Measurements from ENCODE around the gene POC1A.

The POC1A gene

DNA sequence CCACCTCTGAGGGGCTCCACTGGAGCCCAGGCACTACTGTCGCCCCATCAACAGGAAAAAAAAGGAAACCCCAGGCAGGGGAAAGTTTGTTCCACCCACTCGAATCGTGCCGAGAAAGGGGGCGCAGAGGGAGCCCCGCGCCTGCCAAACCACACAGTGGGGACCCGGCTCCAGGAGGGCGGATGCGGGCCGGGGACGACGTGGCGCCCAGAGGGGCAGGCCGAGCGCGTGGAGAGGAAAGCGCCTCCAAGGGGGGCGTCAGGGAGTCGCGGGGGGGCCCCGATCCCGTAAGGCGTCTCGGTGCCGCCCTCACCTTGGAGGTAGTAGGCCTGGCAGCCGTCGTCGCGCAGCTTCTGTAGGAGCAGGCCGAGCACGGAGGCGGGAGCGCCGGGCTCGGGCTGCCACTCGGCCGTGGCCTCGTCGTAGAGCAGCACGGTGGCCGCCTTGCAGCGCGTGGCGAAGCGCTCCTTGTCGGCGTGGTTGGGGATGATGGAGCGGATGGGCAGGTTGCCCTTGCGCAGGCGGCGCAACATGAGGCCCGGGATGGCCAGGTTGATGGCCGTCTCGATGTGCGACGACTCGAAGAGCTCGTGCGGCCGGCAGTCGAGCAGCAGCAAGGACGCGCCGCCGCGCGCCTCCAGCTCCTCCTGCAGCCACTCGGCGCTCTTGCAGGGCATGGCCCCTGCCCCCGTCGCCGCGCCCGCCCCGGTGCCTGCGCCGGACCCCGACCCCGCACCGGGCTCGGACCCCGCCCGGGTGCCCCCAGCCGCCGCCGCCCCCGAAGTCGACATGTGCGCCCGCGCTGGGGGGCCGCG lies 98.5 kb downstream of the POC1A start:
- no peak for TF ChIP-seq REST (IDR thresholded peaks at IDR 0.05; ENCODE audit: low read depth)
- TF ChIP-seq RAD21 (IDR thresholded peaks at IDR 0.05; ENCODE audit: low read depth): peak; percentile 26; the same call in 1 of the 2 replicates
- TF ChIP-seq USF1 (IDR thresholded peaks at IDR 0.05): no peak
- TF ChIP-seq NFIC (IDR thresholded peaks at IDR 0.05): no peak
- TF ChIP-seq FOXM1 (IDR thresholded peaks at IDR 0.05; ENCODE audit: borderline replicate concordance, low read depth): no peak
- no peak for TF ChIP-seq CEBPB (IDR thresholded peaks at IDR 0.05)
- TF ChIP-seq YY1 (IDR thresholded peaks at IDR 0.05; ENCODE audit: low read depth): 0 out of 2 replicates have a peak, but pooled peaks have one; percentile 52
- TF ChIP-seq ZBTB7A (IDR thresholded peaks at IDR 0.05; ENCODE audit: low read depth): peak; percentile 71; the same call in 1 of the 2 replicates
- TF ChIP-seq TAF1 (IDR thresholded peaks at IDR 0.05; ENCODE audit: low read depth): no peak; the same call in 1 of the 2 replicates
- TF ChIP-seq EGR1 (IDR thresholded peaks at IDR 0.05): no peak
- TF ChIP-seq, protein P1, sequence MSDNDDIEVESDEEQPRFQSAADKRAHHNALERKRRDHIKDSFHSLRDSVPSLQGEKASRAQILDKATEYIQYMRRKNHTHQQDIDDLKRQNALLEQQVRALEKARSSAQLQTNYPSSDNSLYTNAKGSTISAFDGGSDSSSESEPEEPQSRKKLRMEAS (IDR thresholded peaks at IDR 0.05): peak; percentile 99
- no peak for TF ChIP-seq CREB1 (IDR thresholded peaks at IDR 0.05; ENCODE audit: low read depth)
- TF ChIP-seq TEAD4 (IDR thresholded peaks at IDR 0.05): no peak
- no peak for TF ChIP-seq EP300 (IDR thresholded peaks at IDR 0.05; ENCODE audit: borderline replicate concordance)

- TF ChIP-seq CREB1 (IDR thresholded peaks at IDR 0.05; ENCODE audit: low read depth) (no peak), TEAD4 (IDR thresholded peaks at IDR 0.05) (no peak), ZBTB7A (IDR thresholded peaks at IDR 0.05; ENCODE audit: low read depth) (no peak; the same call in none of the 2 replicates), FOXM1 (IDR thresholded peaks at IDR 0.05; ENCODE audit: borderline replicate concordance, low read depth) (no peak), NFIC (IDR thresholded peaks at IDR 0.05) (no peak), EP300 (IDR thresholded peaks at IDR 0.05; ENCODE audit: borderline replicate concordance) (no peak), REST (IDR thresholded peaks at IDR 0.05; ENCODE audit: low read depth) (no peak), TAF1 (IDR thresholded peaks at IDR 0.05; ENCODE audit: low read depth) (no peak), USF1 (IDR thresholded peaks at IDR 0.05) (no peak), EGR1 (IDR thresholded peaks at IDR 0.05) (no peak), CEBPB (IDR thresholded peaks at IDR 0.05) (no peak), YY1 (IDR thresholded peaks at IDR 0.05; ENCODE audit: low read depth) (no peak), RAD21 (IDR thresholded peaks at IDR 0.05; ENCODE audit: low read depth) (no peak), TCF12 (IDR thresholded peaks at IDR 0.05; ENCODE audit: low read depth) (no peak)
- TF ChIP-seq, protein P1 (IDR thresholded peaks at IDR 0.05): no peak
Observed at GRCh38 chr3:52054661-52055511, 99.3 kb downstream of the POC1A start.

GRCh38 chr3:52053307-52054304 lies 100.6 kb downstream of the POC1A start:
- TF ChIP-seq ZBTB7A (IDR thresholded peaks at IDR 0.05; ENCODE audit: low read depth) (no peak), REST (IDR thresholded peaks at IDR 0.05; ENCODE audit: low read depth) (no peak), RAD21 (IDR thresholded peaks at IDR 0.05; ENCODE audit: low read depth) (peak; percentile 35; the same call in 1 of the 2 replicates), TAF1 (IDR thresholded peaks at IDR 0.05; ENCODE audit: low read depth) (no peak)

Measured in Ishikawa (cell line).